Chondrocyte (in vitro differentiated cells): ENCODE results near the gene NSUN7. TPM values are rescaled to one million over a fixed set of nuclear protein-coding genes. Genes with fewer than 3 reads are reported as not detected.

Experiments
- DNase-seq: peaks from one replicate; pipeline ENCODE4 v3.0.0; 2021; ENCODE audit warnings: mixed read lengths, low spot score
- H3K27ac Mint-ChIP-seq: one replicate; pipeline ENCODE4 v1.8.0; 2021; ENCODE audit warnings: mild to moderate bottlenecking, moderate library complexity, mixed read lengths; ENCODE audit not compliant: unreplicated experiment
- H3K27me3 Mint-ChIP-seq: 2 replicates; pipeline ENCODE4 v1.8.0; 2021; ENCODE audit warnings: low read depth, mixed read lengths
- H3K36me3 Mint-ChIP-seq: 2 replicates; pipeline ENCODE4 v1.8.0; 2021; ENCODE audit warnings: low read depth, mixed read lengths
- H3K4me1 Mint-ChIP-seq: 2 replicates; pipeline ENCODE4 v1.8.0; 2021; ENCODE audit warnings: low read depth, mild to moderate bottlenecking, mixed read lengths
- H3K4me3 Mint-ChIP-seq: one replicate; pipeline ENCODE4 v1.8.0; 2021; ENCODE audit warnings: mild to moderate bottlenecking, moderate library complexity, mixed read lengths; ENCODE audit not compliant: unreplicated experiment
- H3K9me3 Mint-ChIP-seq: 2 replicates; pipeline ENCODE4 v1.8.0; 2021; ENCODE audit warnings: low read depth, mixed read lengths
- CTCF ChIP-seq: fragments of 200-600 bp; sonication (generic); IDR thresholded peaks from 2 replicates; pipeline ENCODE4 v1.5.0; 2021; ENCODE audit warnings: antibody characterized with exemption, mild to moderate bottlenecking, moderate library complexity
- total RNA-seq: library from RNA; stranded (reverse); gene quantifications from 3 replicates; pipeline ENCODE4 v1.2.1, GENCODE V29; 2021

NSUN7 gene
- total RNA-seq, 1 donor from 2014 or later = 5.1 TPM

- TF ChIP-seq CTCF = no peak
- peaks cover 17% of the 10 kb centered on the region for H3K27me3 Mint-ChIP-seq
- no peak for DNase-seq
- H3K36me3 Mint-ChIP-seq = no peaks in the 10 kb centered on the region
- no peak overlapping the region for H3K4me3 Mint-ChIP-seq
- H3K27ac Mint-ChIP-seq = no peak overlapping the region
- no peaks in the 10 kb centered on the region for H3K4me1 Mint-ChIP-seq
- H3K9me3 Mint-ChIP-seq = no peaks in the 10 kb centered on the region
Observed at GRCh38 chr4:40720916-40721315, 28.8 kb upstream of the NSUN7 start.

DNA sequence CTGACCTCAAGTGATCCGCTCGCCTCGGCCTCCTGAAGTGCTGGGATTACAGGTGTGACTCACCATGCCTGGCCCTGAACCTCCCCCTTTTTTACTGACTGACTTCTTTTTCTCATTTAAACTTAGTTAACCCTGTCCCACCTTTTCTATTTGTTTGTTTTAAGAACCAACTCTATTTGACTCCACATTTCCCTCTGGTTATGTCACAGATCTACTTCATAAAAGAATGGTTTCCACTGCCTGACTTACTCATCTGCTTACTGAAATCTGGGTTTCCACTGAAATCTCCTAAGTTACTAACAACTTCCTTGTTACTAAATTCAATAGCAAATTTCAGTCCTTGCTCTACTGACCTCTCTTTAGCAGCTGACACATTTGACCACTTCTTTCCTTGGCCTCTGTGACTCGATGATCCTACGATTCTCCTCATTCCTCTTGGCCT is 28.0 kb upstream of the NSUN7 start:
- Mint-ChIP-seq H3K36me3 (peaks cover 2% of the 10 kb centered on the region), H3K4me1 (peaks cover 3% of the 10 kb centered on the region), H3K27ac (no peak overlapping the region), H3K4me3 (no peak overlapping the region), H3K9me3 (no peaks in the 10 kb centered on the region), H3K27me3 (peaks cover 19% of the 10 kb centered on the region)
- DNase-seq = no peak
- TF ChIP-seq CTCF = no peak

DNA sequence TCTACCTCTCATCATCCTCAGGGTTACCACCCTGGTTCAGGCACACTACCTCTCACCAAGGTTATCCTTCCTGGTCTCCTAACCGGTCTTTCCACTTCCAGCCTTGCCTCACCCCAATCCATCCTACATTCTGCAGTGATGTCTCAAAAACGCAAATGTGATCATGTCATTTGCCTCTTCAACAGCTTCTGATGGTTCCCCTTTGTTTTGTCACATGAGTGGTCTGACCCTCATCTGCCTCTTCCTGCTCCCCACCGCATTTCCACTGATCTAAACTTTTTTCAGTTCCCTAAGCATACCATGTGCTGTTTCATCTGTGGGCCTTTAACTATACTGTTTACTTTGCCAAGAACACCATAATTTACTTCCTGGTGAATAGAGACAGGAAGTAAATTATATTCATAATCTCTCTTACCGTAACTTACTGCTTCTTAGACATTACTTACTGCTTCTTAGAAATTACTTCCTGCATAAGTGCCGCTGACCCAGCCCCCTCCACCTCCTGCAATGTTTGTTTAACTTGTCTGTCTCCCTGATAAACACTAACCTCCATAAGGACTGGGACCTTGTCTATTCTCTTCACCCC is 27.1 kb upstream of the NSUN7 start:
- H3K4me3 Mint-ChIP-seq = no peak overlapping the region
- peaks cover 21% of the 10 kb centered on the region for H3K27me3 Mint-ChIP-seq
- no peaks in the 10 kb centered on the region for H3K9me3 Mint-ChIP-seq
- TF ChIP-seq CTCF = no peak
- no peak for DNase-seq
- no peak overlapping the region for H3K27ac Mint-ChIP-seq
- peaks cover 2% of the 10 kb centered on the region for H3K36me3 Mint-ChIP-seq
- peaks cover 3% of the 10 kb centered on the region for H3K4me1 Mint-ChIP-seq

DNA sequence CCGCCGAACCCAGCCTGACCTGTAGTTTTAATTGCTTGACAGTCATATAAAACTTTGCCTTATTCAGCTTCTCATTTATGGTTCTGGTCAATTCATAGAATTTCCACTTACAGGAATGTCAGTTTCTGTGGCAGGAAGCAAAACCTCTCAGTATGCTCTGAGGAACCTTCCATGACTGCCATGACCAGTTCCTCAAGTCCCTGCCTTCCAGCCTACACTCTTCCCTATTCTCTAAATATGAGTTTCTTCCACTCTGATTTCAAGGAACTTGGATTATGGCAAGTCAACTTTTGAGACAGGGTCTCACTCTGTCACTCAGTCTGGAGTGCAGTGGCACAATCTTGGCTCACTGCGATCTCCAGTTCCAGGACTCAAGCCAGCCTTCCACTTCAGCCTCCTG is 26.0 kb upstream of the NSUN7 start:
- no peaks in the 10 kb centered on the region for H3K9me3 Mint-ChIP-seq

GRCh38 chr4:40728333-40728732 is 21.4 kb upstream of the NSUN7 start:
- peaks cover 2% of the 10 kb centered on the region for H3K36me3 Mint-ChIP-seq
- H3K4me3 Mint-ChIP-seq = no peak overlapping the region
- peaks cover 3% of the 10 kb centered on the region for H3K4me1 Mint-ChIP-seq
- peaks cover 11% of the 10 kb centered on the region for H3K27me3 Mint-ChIP-seq
- H3K9me3 Mint-ChIP-seq = no peaks in the 10 kb centered on the region
- H3K27ac Mint-ChIP-seq = no peak overlapping the region
- no peak for DNase-seq
- TF ChIP-seq CTCF = no peak

More for the DNA sequence above, 26.0 kb upstream of the NSUN7 start:
- no peak for DNase-seq
- Mint-ChIP-seq H3K4me3 (no peak overlapping the region), H3K27me3 (peaks cover 23% of the 10 kb centered on the region), H3K36me3 (peaks cover 2% of the 10 kb centered on the region), H3K27ac (no peak overlapping the region), H3K4me1 (peaks cover 3% of the 10 kb centered on the region)
- no peak for TF ChIP-seq CTCF
